Mesendoderm (in vitro differentiated cells): ENCODE data around the gene STAT6.

Source experiments
- DNase-seq: peaks from one replicate; pipeline ENCODE4 v3.0.0; 2013
- H2AK5ac ChIP-seq: 2 replicates; pipeline ENCODE4 v1.6.1; 2013; ENCODE audit warnings: low read length, inconsistent platforms
- H2BK120ac ChIP-seq: 2 replicates; pipeline ENCODE4 v1.6.1; 2013; ENCODE audit warnings: low read depth, mild to moderate bottlenecking, low read length, moderate library complexity, mixed read lengths
- H2BK15ac ChIP-seq: replicated peaks from 2 replicates; pipeline ENCODE4 v1.6.1; 2013; ENCODE audit warnings: low read depth, mild to moderate bottlenecking, moderate library complexity
- H2BK5ac ChIP-seq: 2 replicates; pipeline ENCODE4 v1.6.1; 2013; ENCODE audit warnings: low read length, inconsistent platforms
- H3K18ac ChIP-seq: 2 replicates; pipeline ENCODE4 v1.6.1; 2013; ENCODE audit warnings: mild to moderate bottlenecking, low read length, mixed read lengths
- H3K23ac ChIP-seq: one replicate; pipeline ENCODE4 v1.6.1; 2013; ENCODE audit warnings: low read length
- H3K27ac ChIP-seq: 2 replicates; pipeline ENCODE4 v1.5.1; 2013; ENCODE audit warnings: low read depth, mild to moderate bottlenecking, inconsistent platforms, low read length, moderate library complexity
- H3K27me3 ChIP-seq: 2 replicates; pipeline ENCODE4 v1.6.1; 2013; ENCODE audit warnings: low read length, control low read depth, mild to moderate bottlenecking, inconsistent platforms; ENCODE audit not compliant: insufficient read depth, poor library complexity
- H3K36me3 ChIP-seq: 2 replicates; pipeline ENCODE4 v1.6.1; 2013; ENCODE audit warnings: low read length, inconsistent platforms; ENCODE audit not compliant: control insufficient read depth, insufficient read depth
- H3K4ac ChIP-seq: one replicate; pipeline ENCODE4 v1.6.1; 2013; ENCODE audit warnings: low read depth, mild to moderate bottlenecking, low read length, moderate library complexity
- H3K4me1 ChIP-seq: 2 replicates; pipeline ENCODE4 v1.6.1; 2013; ENCODE audit warnings: low read depth, low read length, inconsistent platforms; ENCODE audit not compliant: control insufficient read depth
- H3K4me2 ChIP-seq: 2 replicates; pipeline ENCODE4 v1.6.1; 2013; ENCODE audit warnings: low read length
- H3K4me3 ChIP-seq: 2 replicates; pipeline ENCODE4 v1.5.1; 2013; ENCODE audit warnings: mild to moderate bottlenecking, low read length
- H3K56ac ChIP-seq: one replicate; pipeline ENCODE4 v1.6.1; 2013; ENCODE audit warnings: low read length
- H3K79me1 ChIP-seq: 2 replicates; pipeline ENCODE4 v1.6.1; 2013; ENCODE audit warnings: low read length, inconsistent platforms
- H3K79me2 ChIP-seq: 2 replicates; pipeline ENCODE4 v1.6.1; 2013; ENCODE audit warnings: mild to moderate bottlenecking, low read length; ENCODE audit not compliant: control insufficient read depth, insufficient read depth
- H3K9ac ChIP-seq: 2 replicates; pipeline ENCODE4 v1.6.1; 2013; ENCODE audit warnings: low read length, inconsistent platforms
- H4K5ac ChIP-seq: one replicate; pipeline ENCODE4 v1.6.1; 2013; ENCODE audit warnings: low read length
- H4K8ac ChIP-seq: one replicate; pipeline ENCODE4 v1.6.1; 2013; ENCODE audit warnings: low read depth, mild to moderate bottlenecking, control low read depth, low read length, moderate library complexity
- WGBS: extraction: QIAGEN DNeasy Blood & Tissue Kit; methylation state at CpG from one replicate; pipeline ENCODE4 v1.1.7; 2013; ENCODE audit warnings: low lambda C conversion rate, missing lambda C conversion rate; ENCODE audit not compliant: insufficient coverage; ENCODE audit errors: extremely low coverage; 5-methylcytosine and 5-hydroxymethylcytosine counted together

Gene STAT6

DNA sequence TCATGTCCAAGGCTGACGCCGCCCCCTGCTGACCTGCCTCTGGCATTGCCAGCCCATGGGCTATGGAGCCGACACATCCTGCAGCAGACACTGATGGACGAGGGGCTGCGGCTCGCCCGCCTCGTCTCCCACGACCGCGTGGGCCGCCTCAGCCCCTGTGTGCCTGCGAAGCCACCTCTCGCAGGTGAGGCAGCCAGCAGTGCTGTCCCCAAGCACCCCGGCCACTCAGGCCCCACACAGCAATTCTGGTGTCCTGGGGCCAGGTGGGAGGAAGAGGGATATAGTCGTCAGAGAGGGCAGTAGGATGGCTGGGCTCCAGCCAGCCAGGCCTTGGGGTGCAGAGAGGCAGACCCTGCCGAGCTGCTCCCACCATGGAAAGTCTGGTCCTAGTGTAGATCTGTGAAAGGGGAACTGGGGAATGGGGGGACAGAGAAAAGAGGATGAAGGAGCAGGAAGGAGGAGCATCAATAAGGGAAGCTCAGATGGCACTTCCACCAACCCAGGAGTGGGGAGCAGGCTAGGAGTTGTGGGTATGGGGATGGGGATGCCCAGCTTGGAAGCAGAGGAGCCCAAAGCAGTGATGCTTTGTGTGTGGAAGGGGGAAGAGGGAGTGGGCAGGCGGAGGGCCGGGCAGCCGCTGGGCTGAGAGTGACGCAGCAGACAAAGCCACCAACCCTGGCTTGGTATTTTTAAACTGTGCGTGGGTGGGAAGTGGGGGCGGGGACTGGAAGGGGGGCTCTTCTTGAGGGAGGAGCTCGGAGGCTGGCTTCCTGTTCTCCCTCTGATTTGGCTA, 17.6 kb downstream of the STAT6 start:
- Histone ChIP-seq H4K5ac (no peak overlapping the region), H3K36me3 (peaks cover 11% of the 10 kb centered on the region), H3K27ac (peak overlapping the region; percentile 35), H3K4me1 (peaks cover 7% of the 10 kb centered on the region), H3K18ac (peak overlapping the region; percentile 28), H3K27me3 (no peaks in the 10 kb centered on the region), H3K4me3 (no peak overlapping the region), H2BK15ac (no peak overlapping the region), H3K4me2 (no peak overlapping the region), H2BK120ac (no peak overlapping the region), H2AK5ac (peak overlapping the region; percentile 79), H3K79me1 (peaks cover 6% of the 10 kb centered on the region), H3K4ac (no peak overlapping the region), H2BK5ac (peak overlapping the region; percentile 9), H3K23ac (peak overlapping the region; percentile 31), H4K8ac (no peak overlapping the region), H3K56ac (peak overlapping the region; percentile 71), H3K79me2 (peaks cover 8% of the 10 kb centered on the region), H3K9ac (peak overlapping the region; percentile 61)
- no CpG with 5 or more reads among the region's 24 CpGs for WGBS
- DNase-seq = peak; percentile 75

DNA sequence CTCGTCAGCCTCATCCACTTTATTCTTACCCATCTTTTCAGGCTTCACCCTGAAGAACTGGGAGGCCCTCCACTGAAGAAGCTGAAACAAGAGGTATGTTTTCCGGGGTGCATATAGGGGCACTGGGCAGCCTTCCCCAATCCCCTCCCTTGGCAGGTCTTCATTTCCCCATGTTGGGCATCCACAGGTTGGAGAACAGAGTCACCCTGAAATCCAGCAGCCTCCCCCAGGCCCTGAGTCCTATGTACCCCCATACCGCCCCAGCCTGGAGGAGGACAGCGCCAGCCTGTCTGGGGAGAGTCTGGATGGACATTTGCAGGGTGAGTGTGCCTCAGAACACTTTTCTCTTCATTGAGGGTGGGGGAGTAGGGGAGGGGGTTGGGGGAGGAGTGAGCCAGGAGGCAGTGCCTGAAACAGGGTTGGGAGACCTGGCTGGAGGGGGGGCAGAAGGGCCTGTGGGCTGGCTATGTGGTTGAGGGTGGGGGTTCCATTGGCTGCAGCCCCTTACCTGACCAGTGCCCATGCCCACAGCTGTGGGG, 18.2 kb downstream of the STAT6 start:
- no CpG with 5 or more reads among the region's 4 CpGs for WGBS
- Histone ChIP-seq H3K27ac (no peak overlapping the region), H3K18ac (no peak overlapping the region), H3K4ac (no peak overlapping the region), H2BK5ac (no peak overlapping the region), H3K4me2 (no peak overlapping the region), H2BK15ac (no peak overlapping the region), H3K23ac (no peak overlapping the region), H3K9ac (no peak overlapping the region), H3K36me3 (peaks cover 11% of the 10 kb centered on the region), H3K79me2 (peaks cover 8% of the 10 kb centered on the region), H3K56ac (no peak overlapping the region), H3K27me3 (no peaks in the 10 kb centered on the region), H4K5ac (no peak overlapping the region), H2BK120ac (no peak overlapping the region), H3K79me1 (peaks cover 6% of the 10 kb centered on the region), H4K8ac (no peak overlapping the region), H3K4me1 (peaks cover 7% of the 10 kb centered on the region), H3K4me3 (no peak overlapping the region), H2AK5ac (no peak overlapping the region)
- DNase-seq = no peak

DNA sequence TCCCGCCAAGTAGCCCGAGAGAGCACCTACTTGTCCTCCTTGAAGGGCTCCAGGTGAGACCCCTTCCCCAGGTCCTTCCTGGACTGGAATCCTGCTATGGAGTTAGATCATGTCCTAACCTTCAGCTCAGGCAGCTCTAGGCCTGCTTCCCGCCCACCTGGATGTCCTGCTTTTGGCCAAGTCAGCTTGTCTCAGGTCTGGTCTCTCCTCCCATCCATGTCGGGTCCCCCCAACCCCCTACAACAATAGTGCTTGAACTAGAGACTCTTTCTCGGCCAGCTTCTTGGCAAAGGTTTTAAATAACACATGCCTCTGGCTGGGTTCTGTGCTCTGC, 18.7 kb downstream of the STAT6 start:
- Histone ChIP-seq H2BK5ac (no peak overlapping the region), H3K27me3 (no peaks in the 10 kb centered on the region), H3K4ac (no peak overlapping the region), H3K4me2 (no peak overlapping the region), H3K18ac (no peak overlapping the region), H3K27ac (no peak overlapping the region), H2BK120ac (no peak overlapping the region), H3K36me3 (peaks cover 11% of the 10 kb centered on the region), H3K4me3 (no peak overlapping the region), H3K9ac (peak overlapping the region; percentile 21), H3K79me1 (peaks cover 6% of the 10 kb centered on the region), H4K5ac (no peak overlapping the region), H3K79me2 (peaks cover 8% of the 10 kb centered on the region), H3K56ac (no peak overlapping the region), H2BK15ac (no peak overlapping the region), H2AK5ac (no peak overlapping the region), H4K8ac (no peak overlapping the region), H3K23ac (no peak overlapping the region), H3K4me1 (peaks cover 7% of the 10 kb centered on the region)
- DNase-seq = no peak
- no CpG with 5 or more reads among the region's 5 CpGs for WGBS

DNA sequence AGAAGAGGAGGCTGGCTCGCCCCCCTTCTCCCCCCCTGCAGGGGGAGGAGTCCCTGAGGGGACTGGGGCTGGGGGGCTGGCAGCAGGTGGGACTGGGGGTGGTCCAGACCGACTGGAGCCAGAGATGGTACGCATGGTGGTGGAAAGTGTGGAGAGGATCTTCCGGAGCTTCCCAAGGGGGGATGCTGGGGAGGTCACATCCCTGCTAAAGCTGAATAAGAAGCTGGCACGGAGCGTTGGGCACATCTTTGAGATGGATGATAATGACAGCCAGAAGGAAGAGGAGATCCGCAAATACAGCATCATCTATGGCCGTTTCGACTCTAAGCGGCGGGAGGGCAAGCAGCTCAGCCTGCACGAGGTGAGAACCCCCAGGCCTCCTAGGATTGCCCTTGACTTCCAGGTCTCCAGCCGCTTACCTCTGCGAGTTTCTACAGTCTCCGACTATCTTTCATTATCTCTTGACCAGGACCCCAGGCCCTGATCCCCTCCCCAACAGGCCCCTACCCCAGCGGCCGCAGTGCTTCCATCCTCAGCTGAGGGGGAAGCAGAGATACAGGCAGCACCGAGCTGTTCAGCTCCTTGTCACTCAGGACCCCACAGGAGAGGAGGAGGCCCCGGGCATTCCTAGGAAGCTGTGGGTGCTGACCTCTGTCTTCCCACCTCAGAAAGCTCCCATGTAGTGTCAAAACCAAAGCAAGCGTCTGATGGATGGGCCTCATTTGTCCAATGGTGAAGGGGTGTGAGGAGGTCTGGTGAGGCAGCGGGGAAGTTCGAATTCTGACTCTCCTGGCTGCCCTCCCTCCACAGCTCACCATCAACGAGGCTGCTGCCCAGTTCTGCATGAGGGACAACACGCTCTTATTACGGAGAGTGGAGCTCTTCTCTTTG, 19.3 kb downstream of the STAT6 start:
- Histone ChIP-seq H3K4ac (no peak overlapping the region), H3K9ac (no peak overlapping the region), H3K23ac (no peak overlapping the region), H3K4me1 (peaks cover 7% of the 10 kb centered on the region), H3K4me2 (no peak overlapping the region), H4K8ac (no peak overlapping the region), H2BK15ac (no peak overlapping the region), H2AK5ac (no peak overlapping the region), H3K27ac (no peak overlapping the region), H2BK120ac (no peak overlapping the region), H3K27me3 (no peaks in the 10 kb centered on the region), H3K79me1 (peaks cover 6% of the 10 kb centered on the region), H3K79me2 (peaks cover 8% of the 10 kb centered on the region), H4K5ac (no peak overlapping the region), H3K36me3 (peaks cover 11% of the 10 kb centered on the region), H3K4me3 (no peak overlapping the region), H3K56ac (no peak overlapping the region), H3K18ac (no peak overlapping the region), H2BK5ac (no peak overlapping the region)
- DNase-seq = no peak
- WGBS = no CpG with 5 or more reads among the region's 25 CpGs

DNA sequence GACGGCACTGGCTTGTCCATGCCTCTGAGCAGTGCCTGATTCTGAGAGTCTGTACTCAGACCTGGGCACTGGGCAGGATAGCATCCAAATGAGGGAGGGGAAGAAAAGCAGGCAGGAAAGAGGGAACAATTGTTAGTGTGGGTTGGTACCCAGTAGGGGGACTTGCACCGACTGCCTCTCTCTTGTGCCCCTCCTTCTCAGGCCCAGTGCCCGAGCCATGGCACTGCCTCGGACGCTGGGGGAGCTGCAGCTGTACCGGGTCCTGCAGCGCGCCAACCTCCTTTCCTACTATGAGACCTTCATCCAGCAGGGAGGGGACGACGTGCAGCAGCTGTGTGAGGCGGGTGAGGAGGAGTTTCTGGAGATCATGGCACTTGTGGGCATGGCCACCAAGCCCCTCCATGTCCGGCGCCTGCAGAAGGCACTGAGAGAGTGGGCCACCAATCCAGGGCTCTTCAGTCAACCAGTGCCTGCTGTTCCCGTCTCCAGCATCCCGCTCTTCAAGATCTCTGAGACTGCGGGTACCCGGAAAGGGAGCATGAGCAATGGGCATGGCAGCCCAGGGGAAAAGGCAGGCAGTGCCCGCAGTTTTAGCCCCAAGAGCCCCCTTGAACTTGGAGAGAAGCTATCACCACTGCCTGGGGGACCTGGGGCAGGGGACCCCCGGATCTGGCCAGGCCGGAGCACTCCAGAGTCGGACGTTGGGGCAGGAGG, 20.1 kb downstream of the STAT6 start:
- Histone ChIP-seq H3K27me3 (no peaks in the 10 kb centered on the region), H3K23ac (no peak overlapping the region), H3K56ac (no peak overlapping the region), H2BK15ac (no peak overlapping the region), H3K18ac (no peak overlapping the region), H2BK120ac (no peak overlapping the region), H4K5ac (no peak overlapping the region), H3K36me3 (peaks cover 11% of the 10 kb centered on the region), H3K79me2 (peaks cover 8% of the 10 kb centered on the region), H3K27ac (no peak overlapping the region), H3K4ac (no peak overlapping the region), H3K9ac (no peak overlapping the region), H3K4me1 (peaks cover 7% of the 10 kb centered on the region), H2BK5ac (no peak overlapping the region), H3K4me2 (no peak overlapping the region), H3K4me3 (no peak overlapping the region), H3K79me1 (peaks cover 6% of the 10 kb centered on the region), H4K8ac (no peak overlapping the region), H2AK5ac (no peak overlapping the region)
- DNase-seq = no peak
- no CpG with 5 or more reads among the region's 22 CpGs for WGBS
